ENCODE measurements around the gene DENND1A.

The DENND1A gene

DNA sequence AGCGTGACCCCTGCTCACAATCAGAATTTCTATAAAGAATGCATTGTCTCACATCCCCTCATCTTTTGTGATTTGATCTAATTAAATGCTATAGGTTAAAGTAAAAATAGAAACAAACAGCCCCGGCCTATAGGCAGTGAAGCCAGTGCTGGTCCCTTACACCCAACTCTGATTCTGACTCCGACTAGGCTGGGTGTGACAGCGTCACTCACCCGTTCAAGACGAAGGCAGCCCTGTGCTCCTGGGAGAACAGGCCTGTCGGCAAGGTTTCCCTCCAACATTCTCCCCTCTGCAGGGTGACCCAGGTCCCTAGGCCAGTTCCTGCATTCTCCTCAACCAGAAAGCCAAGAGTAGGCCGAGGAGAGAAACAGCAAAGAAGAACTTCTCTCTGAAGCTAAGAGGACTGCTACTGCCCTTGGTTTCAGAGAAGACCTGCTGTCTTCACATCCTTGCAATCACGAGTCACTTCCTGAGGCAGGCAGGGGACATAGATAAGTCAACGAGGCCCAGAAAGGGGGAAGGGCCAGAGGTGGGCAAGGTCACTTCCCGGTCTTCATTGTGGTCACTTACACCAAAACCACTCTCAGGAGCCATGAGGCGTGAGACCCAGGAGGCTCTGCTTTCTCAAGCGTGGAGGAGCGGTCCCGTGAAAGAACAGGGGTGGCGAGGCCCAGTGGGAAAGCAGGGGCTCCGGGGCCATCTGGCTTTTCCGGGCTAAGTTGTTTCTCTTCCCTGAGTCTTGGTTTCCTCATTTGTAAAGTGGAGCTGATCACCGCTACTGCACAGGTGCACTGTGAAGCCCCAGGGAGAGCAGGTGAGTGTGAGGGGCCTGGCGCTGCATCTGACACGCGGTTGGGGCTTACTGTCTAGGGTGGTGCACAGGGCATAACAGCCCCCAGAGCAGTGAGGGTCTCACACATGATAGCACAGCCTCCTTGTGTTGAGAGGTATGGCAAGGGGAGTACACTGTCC is 373.2 kb downstream of the DENND1A start:
- no peak for DNase-seq

DNA sequence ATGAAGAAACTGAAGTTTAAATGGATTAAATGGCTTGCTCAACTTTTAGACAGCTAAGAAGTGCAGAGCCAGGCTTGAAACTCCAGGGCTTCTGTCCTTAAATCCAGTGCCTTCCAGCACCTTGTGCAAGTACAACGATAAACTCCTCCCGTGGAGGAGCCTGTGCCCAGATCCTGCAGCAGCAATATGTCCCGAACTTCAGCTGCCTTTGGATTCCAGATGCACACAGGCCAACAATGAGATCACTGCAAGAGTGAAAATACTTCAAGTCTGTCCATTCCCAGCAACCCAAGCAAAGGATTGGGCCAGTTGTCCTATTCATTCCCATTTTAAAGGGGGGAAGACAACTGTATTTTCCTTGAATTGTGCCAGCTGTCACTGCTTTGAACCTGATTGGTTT is 374.3 kb downstream of the DENND1A start:
- DNase-seq, result no peak

DNA sequence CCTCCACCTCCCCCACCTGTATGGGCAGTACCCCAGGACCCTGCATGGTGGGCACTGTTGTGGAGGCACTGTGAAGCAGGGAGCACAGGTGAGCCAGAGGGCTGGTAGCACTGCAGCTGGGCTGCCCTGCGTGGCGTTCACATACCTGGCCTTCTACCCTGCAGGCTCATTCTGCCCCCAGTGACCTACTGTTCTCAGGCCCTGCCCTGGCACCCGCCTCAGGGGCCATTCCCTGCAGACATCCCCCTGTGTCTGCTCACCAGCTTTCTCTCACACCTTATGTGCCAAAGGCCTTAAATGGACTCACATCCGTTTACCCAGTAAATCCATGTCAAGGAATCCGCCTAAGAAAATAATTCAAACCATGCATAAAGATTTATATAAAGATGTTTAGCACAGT is 377.4 kb downstream of the DENND1A start:
- no peak for DNase-seq

DNA sequence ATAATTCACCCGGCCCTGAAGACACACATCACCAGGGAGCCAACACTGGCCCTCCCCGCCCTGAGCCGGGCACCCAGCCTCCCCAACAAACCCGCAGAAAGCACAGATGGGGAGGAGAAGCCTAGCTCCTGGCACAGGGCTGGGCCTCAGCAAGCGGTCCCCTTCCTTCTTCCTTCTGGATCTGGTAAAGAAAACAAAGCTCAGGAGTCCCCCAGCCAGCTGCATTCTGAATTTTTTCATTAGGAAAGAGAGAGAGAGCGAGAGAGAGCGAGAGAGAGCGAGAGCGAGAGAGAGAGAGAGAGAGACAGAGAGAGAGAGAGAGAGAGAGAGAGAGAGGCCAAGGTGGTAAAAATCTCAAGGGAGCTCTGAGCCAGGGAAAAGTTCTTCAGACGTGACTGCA is 378.2 kb downstream of the DENND1A start:
- DNase-seq, result no peak

DNA sequence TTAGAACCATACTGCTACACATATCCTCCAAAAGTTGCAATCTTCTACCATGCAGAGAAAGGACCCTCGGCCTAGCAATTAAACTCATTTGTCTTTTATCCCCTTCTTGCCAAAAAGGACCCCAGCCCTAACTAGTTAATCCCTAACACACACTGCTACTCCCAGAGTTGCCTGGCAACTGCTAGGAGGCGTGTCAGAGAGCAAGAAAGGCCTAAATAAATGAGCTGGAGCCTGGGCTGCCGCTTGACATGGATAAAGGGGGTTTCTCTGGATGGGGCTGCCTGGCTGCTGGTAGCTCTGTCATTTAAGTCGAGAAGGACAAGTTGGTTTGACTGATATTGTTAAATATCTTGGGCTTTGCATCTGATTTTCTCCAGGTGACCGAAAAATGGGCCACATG is 379.1 kb downstream of the DENND1A start:
- DNase-seq, result no peak

DNA sequence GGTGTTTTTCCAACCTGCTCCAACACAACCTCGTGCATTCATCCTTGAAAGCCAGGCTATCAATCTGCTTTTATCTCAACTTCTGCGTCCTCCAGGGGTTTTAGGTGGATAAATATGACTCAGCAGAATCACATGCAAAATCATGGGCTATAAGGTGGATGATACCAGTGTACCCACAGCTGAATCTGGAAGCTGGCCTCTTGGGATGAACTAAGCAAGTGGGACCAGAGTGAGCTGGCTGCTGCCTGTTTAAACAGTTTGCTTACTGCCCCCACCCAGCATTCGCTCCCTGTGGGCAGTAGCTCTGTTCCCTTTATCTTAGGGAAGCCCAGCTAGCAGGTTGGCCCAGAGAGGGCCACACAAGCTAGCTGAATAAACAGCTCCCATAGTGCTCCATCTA is 379.9 kb downstream of the DENND1A start:
- peak; percentile 15 to 69 for DNase-seq

DNA sequence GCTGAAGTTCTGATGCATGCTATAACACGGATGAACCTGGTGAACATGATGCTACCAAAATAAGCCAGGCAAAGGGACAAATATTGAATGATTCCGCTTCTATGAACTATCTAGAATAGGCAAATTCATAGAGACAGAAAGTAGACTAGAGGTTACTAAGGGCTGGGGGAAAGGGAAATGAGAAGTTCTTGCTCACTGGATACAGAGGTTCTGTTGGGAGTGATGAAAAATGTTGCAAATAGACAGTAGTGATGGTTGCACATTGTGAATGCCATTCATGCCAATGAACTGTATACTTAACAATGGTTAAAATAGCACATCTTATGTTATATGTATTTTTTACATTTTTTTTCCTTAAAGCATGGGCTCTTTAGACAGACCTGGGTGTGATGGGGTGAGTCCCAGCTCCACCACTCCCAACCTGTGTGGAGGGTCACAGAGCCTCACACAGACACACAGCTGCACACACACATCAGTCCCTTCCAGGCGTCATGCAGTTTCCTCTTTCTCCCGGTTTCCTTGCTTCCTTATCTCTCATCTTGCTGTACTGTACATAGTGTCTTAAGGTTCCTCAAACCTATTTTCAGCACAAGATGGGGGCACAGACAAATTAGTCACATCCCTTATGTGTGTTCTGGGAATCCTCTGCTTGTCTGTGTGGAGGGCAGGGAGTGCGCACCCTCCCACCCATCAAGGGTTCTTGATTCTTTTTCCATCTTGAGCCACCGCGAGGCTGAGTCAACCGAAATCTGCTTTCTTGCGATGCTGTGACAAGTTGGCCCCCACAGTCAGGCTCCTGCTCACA is 381.0 kb downstream of the DENND1A start:
- DNase-seq, result peak; percentile 89 to 94

DNA sequence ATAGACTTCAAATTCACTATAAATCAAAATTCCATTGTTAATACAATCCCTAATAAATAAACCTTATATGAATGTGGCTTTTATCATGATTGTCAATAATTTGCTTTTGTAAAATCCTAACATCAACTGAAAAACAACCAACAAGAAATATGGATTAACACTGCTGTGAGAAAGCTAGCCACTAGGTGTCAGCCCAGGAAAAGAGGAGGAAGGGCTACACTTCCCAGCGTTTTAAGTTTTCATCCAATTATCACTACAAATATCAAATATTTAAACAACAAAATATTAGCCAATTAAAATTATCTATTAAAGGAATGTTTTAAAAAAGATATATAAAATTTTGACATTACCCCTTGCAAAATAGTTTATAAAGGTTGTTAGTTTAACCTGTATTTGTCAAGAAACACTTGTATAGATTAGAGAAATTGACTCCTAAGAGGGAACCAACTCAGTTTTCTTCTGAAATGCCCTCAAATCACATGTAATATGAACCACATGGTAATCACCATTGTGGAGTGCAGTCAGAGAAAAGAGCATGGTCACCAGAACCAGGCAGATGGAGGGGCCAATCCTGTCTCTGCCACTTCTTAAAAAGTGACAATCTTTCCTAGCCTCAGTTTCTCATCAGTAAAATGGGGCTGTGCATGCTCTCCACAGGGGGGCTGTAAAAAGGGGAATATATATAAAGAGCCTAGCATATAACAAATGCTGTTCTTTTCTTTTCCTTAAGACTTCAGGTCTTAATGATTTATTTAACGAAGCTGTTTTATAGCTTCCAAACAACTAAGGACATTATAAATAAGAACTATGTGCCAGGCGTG is 385.7 kb downstream of the DENND1A start:
- DNase-seq, result peak; percentile 35 to 52

DNA sequence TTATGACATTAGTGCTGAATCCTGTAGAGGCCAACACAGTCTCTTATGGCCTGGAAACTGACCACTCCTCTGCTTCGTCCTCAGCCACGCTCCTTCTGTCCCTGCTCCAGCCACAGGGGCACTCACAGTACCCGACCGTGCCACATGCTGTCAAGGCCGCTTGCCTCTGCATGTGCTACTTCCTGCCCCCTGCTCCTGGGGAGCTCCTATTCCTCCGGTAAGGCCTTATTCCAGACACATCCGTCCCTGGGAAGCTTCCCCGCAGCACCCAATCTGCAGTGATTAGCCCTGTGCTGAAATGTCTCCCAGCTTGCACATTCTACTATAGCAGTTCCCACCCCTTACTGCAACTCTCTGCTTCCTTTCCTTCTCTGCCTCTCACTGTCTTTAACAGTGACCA is 386.4 kb downstream of the DENND1A start:
- DNase-seq, result no peak

DNA sequence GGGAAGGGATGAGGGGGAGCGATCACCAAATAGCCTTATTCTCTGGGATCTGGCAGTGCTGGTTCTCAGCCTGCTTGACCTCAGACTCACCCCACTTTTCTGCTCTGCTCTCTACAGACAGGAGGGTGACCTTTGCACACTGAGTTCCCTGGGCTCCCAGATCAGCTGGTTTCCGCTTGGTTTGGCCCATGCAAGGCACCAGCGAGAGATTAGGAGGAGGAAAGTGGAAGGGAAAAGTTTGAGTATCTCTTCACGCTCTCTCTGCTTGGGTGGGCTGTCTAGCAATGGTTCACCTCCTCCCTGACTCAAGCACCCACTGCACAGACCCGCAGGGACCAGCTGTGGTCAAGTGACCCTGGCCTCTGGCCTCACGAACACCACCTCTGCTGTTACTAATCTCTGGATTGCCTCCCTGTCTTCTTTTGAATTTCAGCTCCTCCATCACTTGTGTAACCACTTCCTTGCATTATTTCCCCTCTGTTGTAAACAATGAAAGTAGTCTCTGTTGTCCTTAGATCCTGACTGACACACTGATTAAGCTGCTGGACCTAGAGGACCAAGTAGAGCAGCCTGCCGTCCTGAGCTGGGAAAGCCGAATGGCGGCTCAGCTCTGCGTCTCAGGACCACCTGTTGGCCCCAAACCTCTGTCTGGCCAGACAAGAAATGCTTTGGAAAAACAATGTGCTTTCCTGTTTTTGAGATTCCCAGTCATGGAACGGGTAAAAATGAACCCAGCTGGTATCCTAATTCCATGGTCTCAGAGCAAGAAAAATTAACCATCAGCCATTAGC is 387.3 kb downstream of the DENND1A start:
- no peak for DNase-seq

DNA sequence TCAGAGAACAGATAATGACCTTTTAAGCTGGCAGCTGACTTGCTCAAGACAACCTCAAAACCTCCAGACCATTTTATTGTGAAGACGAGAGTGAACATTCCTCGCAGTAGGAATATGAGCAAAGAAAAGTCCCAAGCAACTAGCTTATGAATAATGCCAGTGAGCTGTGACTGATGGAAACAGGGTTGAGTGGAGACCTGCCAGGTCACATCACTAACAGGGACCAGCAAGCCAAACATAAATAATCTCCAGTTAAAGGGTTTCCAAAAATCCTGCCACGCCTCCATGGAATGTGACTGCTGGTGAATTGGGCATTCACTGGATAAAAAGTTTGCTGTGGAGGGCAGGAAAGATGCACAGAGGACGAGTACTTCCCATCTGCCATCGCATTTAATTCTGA is 388.5 kb downstream of the DENND1A start:
- DNase-seq, result no peak

DNA sequence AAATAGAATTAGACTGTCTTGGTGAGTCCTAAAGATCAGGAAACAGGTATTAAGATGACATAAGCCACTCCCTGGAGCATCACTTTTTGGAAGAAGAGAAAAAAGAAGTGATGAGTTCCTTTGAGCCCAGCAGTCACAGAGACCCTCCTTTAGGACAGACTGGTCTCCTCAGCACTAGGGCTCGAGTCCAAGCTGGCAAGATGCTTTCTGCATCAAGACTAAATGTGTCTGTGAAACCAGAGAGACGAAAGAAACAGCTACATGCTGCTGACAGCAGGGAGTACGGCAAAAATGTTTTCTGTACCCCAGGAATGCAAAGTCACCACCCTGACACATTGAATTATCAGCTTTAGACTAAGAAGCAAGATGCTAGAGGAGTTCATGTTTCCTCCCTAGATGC is 389.5 kb downstream of the DENND1A start:
- no peak for DNase-seq

DNA sequence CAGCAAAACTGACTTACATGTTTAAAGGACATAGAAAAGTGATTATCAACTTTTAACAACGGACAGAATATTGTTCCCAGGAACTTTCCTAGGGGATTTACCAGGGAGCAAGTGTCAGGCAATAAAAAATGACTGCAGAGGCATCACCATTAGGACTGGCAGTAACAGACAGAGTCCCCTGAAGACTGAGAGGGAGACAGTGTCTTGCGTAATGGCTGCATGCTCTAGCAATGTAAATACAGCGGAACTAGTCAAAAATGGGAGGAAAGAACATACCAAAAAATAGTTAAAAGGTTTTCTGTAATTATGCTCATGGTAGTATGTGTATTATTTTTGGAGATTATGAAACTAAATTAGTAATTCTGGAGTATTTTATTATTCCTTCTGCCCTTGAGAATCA is 392.1 kb downstream of the DENND1A start:
- no peak for DNase-seq

DNA sequence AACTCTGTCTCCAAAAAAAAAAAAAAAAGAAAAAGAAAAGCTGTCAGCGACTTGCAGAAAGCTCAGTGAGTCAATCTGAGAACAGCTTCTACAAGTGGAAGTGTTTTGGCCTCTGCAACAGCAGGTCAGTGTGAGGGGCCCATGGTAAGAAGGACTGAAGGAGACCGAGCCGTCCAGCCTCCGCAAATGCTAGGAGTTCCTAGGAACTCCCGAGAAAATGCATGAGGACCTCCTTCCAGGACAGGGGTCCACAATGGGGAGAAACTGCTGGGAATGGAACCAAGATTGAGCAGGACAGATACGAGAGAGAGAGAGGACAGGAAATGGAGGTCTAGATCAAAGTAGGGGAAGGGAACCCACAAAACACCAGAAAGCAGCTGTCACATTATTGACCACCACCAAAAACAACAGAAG is 393.5 kb downstream of the DENND1A start:
- no peak for DNase-seq

DNA sequence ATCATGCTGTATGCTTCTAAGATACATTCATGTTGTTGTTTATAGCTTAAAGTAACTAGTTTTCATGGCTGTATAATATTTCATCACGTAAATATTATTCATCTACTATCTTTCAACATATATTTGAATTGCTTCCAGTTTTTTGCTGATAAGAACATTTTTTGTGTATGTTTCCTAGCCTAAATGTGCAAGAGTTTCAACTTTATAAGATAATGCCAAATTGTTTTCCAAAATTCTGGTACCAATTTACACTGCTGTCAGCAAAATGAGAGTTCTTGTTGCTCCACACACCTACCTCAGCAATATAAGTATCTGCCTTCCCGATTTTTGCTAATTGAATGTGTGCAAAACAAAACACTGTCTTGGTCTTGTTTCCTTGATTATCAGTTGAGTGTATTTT is 395.6 kb downstream of the DENND1A start:
- DNase-seq, result no peak

DNA sequence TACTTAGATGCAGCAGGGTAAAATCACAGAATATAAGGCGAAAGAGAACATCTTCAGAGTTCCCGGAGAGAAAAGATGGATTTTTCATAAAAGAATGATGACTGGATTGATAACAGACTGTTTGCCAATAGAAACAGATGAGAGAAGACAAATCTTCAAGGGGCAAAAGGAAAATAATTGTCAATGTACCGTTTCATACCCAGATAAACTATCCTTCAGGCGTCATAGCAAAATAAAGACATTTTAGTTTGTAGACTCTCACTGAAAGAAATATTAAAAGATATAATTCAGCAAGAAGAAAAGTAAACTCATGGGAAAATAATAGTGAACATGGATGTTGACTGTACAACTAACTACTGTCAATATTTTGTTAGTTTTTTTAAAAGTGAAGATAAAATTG is 399.7 kb downstream of the DENND1A start:
- no peak for DNase-seq

DNA sequence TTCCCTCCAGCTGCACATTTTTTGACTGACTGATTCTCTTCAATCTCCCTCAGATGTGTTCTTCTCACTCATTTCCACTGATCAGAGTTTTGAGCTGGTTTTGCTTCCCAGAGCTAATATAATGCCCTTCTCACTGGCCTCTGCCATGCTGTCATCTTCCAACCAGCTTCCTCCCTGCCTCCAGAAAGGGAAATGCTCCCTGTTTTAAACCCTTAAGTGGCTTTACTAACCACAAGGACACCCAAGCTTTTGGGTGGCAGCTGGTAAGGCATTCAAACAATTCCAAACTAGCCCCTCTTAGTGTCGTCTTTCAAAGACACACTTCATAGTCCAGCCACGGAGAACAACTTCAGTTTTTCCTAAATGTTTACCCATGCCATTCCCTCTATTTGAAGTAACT is 401.4 kb downstream of the DENND1A start:
- DNase-seq, result peak; percentile 48 to 60

DNA sequence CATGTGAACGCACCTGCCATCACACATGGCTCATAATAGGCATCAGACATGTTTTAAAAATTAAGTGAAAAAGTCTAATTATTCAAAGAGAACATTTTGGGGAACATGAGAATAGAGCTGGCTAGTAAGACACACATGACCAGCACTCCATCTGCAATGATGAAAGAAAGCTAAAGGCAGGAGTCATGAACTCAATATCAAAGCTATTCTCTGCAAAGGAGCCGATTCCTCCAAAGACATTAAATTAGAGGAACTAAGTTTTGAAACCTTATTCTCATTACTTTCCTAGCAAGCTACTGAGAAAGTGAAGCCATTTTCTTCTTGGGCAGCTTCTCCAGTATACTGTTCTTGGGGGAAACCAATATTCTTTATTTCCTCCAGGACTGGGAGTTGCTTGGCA is 401.9 kb downstream of the DENND1A start:
- DNase-seq, result peak; percentile 72 to 84

DNA sequence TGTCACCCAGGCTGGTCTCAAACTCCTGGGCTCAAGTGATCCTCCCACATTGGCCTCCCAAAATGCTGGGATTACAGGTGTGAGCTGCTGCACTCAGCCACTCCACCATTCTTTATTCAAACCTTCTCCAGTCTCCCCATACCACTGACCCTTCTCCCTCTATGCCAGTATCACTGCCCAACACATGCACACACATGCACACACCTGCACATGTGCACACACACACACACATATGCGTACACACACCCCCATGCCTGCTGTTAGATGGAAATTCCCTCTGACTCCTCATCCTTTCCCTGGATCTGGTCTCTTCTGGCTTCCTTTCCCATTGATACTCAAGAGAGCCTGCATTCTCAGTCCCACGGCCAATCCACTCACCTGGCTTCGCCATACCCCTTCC is 404.0 kb downstream of the DENND1A start:
- no peak for DNase-seq

DNA sequence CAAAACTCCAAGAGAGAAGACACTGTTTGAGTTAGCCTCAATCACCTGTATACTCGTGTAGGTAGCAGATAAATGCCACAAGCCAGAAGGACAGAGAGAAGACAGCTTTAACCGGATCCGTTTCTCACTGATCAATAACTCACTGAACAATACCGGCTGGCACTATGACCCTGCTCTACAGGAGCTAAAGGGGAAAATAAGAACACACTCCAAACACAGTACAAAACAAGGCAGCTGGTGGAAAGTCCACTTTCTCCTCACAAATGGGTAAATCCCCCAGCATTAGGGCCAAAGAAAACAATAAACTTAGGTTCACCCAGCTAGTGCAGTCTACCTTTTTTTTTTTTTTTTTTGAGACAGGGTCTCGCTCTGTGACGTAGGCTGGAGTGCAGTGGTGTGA is 404.5 kb downstream of the DENND1A start:
- no peak for DNase-seq

DNA sequence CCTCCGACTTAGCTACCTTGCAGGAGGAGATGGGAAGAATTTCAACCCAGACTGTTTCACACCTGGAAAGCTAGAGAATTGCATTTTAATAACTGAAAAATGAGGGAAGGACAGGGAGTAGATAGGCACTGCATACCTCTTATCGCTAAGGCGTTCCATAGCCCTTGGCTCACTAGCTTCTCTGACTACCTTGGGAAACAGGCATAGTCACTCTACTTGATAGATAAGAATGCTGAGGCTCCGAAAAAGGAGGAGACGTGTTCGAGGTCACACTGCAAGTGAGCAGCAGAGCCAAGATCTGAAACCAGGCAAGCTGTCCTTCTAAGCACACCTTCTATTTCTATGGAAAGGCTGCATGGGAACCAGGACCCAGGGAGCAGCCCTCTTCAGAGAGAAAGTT is 405.1 kb downstream of the DENND1A start:
- no peak for DNase-seq

DNA sequence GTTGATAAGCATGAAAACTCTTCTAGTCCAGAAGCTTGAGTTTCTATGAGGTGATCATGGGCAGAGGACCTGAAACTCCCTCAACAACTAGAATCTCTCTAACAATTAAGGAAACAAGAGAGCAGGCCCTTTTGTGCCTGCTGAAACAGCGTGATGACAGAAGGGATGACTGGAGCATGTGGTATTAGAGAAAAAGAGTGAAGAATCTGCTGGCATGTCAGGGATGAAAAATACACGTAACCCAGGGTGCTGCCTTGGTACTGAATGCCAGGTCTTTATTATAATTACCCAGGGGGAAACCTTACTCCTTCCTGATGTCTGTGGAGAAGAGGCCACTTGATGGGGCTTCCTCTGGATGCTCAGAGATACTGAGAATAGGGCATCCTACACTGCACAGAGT is 406.1 kb downstream of the DENND1A start:
- DNase-seq, result no peak

Measured in inflammatory macrophage (primary cell).